Motor neuron (in vitro differentiated cells): ENCODE results near the gene CTNNA3. TPM values are rescaled to one million over a fixed set of nuclear protein-coding genes. Genes with fewer than 3 reads are reported as not detected.
A peak's percentile ranks its signal among the peaks of the same experiment; 100 is the strongest.

ENCODE experiments used
- ATAC-seq, 8 experiments: fragments of 200-7000 bp; cut with Tn5 transposase; replicated peaks in 6 of 8; 2 replicates each; pipeline ENCODE4 v1.8.0; 2021; ENCODE audit warnings: mild to moderate bottlenecking in 8 of 8, moderate library complexity in 8 of 8
- H3K27ac ChIP-seq, 2 donors: fragments of 250-450 bp; sonication (Bioruptor Pico); 2 replicates each; pipeline ENCODE4 v1.9.0; 2021; ENCODE audit warnings: antibody characterized with exemption in 2 of 2, mild to moderate bottlenecking in 2 of 2, moderate library complexity in 1 of 2
- H3K4me1 ChIP-seq, 2 donors: fragments of 250-450 bp; sonication (Bioruptor Pico); replicated peaks in 1 of 2; 2 replicates each; pipeline ENCODE4 v1.6.1; 2021; ENCODE audit warnings: antibody characterized with exemption in 2 of 2, mild to moderate bottlenecking in 2 of 2, moderate library complexity in 1 of 2
- H3K4me3 ChIP-seq, 5 donors: fragments of 250-450 bp; sonication (Bioruptor Pico); 2 replicates each; pipeline ENCODE4 v1.9.0; 2021; ENCODE audit warnings: antibody characterized with exemption in 5 of 5, mild to moderate bottlenecking in 5 of 5, moderate library complexity in 4 of 5
- WGBS, 10 experiments: fragments of 450-650 bp; shearing (Covaris generic); methylation state at CpG; one replicate each; pipeline ENCODE4 v1.0.0; 2022; 5-methylcytosine and 5-hydroxymethylcytosine counted together
- in situ Hi-C, 9 experiments: fragments of 400-800 bp; cut with MboI; loops; one replicate each; pipeline ENCODE4 v1.15.0; 2021; ENCODE audit warnings: low sequenced_read_pairs in 9 of 9, low pct_unique_long_range_greater_than_20kb in 2 of 9; ENCODE audit not compliant: unreplicated experiment in 9 of 9
- total RNA-seq, 8 experiments: library from RNA; unstranded; fragments of 300-600 nt; gene quantifications; 2 replicates each; pipeline versions ENCODE4 v1.2.3 to v1.2.4, GENCODE V29; 2022

The CTNNA3 gene
- total RNA-seq, 8 experiments from 2014 or later, result 0.05 to 4.6 (median 0.48) TPM

DNA sequence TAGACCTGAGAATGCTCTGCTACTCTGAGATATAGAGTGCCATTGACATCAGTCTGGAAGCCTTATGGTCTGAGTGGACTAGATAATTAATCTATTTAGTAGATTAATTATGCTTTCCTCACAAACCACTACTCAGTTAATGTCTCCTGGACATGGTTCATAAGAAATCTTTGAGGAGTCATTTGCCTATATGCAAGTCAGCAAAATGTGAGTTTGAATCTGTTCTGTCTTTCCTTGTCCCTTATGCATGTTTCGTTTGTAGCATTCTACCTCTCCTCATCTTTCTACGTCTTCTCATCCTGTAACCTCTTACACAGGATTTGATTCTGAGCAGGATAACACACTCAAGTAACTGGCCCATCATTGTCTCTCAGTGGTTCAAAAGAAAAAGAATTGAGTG lies 1505.6 kb downstream of the CTNNA3 start:
- no peaks in the 10 kb centered on the region for H3K4me1 ChIP-seq
- H3K27ac ChIP-seq, result no peak overlapping the region
- H3K4me3 ChIP-seq, result no peak overlapping the region
- no peak for ATAC-seq
- 0 to 100% (median 86%) methylated on average over 1 to 2 of the region's 2 CpGs; no CpG with 5 or more reads in 1 of the 10 experiments for WGBS, 10 experiments
- in situ Hi-C loops, result no loop called here

DNA sequence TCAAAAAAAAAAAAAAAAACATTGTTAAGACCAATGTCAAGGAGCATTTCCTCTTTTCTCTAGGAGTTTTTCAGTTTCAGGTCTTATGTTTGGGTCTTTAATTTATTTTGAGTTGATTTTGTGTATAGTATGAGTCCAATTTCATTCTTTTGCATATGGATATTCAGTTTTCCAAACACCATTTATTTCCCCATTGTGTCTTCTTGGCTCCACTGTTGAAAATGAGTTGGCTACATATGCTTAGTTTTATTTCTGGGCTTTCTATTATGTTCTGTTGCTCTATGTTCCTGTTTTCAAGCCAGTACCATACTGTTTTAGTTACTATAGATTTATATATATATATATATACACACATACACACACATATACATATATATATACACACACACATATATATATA lies 1506.7 kb downstream of the CTNNA3 start:
- in situ Hi-C loops, result no loop called here
- no peak for ATAC-seq
- Histone ChIP-seq H3K4me1 (no peaks in the 10 kb centered on the region), H3K27ac (no peak overlapping the region), H3K4me3 (no peak overlapping the region)

DNA sequence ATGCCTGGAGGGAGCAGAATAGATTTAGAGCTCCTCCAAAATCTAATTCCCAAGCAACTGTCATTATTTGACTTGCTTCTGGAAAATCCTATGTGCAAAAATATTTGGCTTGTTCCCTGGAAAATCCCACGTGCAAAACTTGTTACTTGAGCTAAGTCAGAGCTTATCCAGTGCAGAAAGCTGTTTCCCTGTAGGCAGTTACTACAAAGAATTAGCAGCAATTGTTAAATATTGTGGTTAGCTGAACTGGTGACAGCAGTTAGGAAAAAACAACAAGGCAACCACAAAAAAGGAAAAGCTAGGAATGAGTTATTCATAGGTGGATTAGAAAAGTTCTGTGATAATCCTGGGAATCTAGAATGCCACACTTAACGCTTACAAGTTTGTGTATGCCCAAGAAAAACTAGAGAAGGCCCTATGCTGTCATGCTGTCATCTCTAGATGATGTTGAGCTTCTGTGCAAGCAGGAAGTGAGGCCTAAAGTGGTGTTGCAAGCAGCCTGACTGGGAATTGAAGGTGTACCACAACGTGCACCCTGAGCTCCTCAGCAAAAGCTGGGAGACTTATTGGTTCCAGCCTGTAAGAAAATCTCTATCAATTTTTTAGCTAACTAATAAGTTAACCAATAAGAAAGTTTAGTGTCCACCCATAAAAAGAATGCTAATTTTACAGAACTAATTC lies 1508.8 kb downstream of the CTNNA3 start:
- no peak for ATAC-seq
- in situ Hi-C loops, result no loop called here
- WGBS, 10 experiments, result 0 to 100% (median 67%) methylated on average over 1 to 3 of the region's 3 CpGs
- H3K4me3 ChIP-seq, result no peak overlapping the region
- H3K4me1 ChIP-seq, result no peaks in the 10 kb centered on the region
- no peak overlapping the region for H3K27ac ChIP-seq

DNA sequence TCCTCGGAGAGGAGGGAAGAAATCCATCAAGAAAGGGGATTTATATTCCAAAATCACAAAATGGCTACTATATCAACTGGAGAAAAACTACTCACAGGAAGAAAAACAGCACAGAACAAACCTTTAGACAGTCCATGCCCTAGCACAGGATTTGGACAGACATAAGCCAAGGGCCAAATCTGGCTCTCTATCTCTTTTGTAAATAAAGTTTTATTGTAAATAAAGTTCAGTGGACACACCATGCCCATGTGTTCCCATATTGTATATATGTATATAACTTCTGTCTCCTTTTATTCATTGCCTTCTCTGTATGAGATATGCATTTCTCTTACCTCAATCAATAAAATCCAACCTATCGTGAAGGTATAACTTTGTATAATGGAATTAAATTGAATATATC lies 1513.0 kb downstream of the CTNNA3 start:
- 13 to 100% (median 73%) methylated on average over 1 to 2 of the region's 2 CpGs; no CpG with 5 or more reads in 2 of the 10 experiments for WGBS, 10 experiments
- H3K4me3 ChIP-seq, result no peak overlapping the region
- in situ Hi-C loops, result no loop called here
- ATAC-seq, result no peak
- H3K4me1 ChIP-seq, result no peaks in the 10 kb centered on the region
- no peak overlapping the region for H3K27ac ChIP-seq

DNA sequence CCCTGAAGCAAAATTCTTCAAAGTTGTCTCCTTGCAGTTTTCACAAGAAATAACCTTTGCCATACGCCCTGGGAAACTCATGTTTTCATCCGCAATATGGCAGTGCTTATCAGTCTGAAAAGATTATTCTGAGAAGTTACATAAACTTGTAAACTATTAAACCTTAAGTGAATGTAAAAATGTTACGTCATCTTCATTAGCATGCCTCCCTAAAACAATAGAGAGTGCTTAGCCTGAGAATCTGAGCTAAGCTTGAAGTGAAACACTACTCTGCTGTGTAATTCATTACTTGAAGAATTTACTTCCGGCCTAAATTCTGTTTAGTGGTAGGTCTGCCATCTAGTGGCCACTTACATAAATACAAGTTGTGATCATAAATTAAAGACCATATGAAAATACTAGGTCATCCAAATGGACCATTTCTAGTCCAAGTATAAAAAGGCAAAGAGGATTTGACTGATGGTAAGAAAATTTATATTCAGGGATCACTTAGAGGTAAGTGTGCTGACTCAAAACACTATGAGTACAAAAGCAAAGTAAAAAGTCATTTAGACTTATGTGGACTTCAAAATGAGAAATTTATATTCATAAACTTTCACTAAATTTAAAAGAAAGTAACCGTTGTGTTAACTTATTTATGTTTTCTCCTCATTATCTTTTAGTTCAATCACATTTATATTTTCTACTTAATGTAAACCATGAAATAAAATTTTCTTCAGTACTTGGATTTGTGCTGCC lies 1515.2 kb downstream of the CTNNA3 start:
- Histone ChIP-seq H3K4me1 (no peaks in the 10 kb centered on the region), H3K4me3 (no peak overlapping the region), H3K27ac (no peak overlapping the region)
- peak in 5 of 8 experiments; percentile 38 to 80 (median 72) for ATAC-seq
- WGBS, 10 experiments, result 14 to 62% (median 48%) methylated on average over 1 to 5 of the region's 5 CpGs
- in situ Hi-C loops, result no loop called here

DNA sequence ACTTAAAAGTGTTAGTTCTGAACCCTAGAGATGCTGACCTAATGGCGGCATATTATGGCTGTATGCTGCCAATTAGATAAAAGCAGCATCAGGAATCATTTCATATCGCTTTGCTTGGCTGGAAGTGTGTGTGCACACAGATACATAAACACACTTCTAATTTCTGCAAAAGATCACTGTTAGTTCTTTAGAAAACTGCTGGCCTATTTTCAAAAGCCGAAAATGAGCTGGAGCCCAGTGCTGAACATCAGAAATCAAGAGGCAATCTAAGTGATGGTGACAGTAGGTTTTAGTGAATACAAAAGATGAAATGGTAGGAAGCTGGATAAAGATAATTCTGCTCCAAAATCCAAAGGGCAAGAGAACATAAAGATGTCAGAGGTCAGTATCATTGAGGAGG lies 1516.0 kb downstream of the CTNNA3 start:
- H3K4me3 ChIP-seq, result no peak overlapping the region
- WGBS, 10 experiments, result 15 to 100% (median 71%) methylated on average over 1 to 3 of the region's 3 CpGs; no CpG with 5 or more reads in 1 of the 10 experiments
- ATAC-seq, result no peak
- no peaks in the 10 kb centered on the region for H3K4me1 ChIP-seq
- H3K27ac ChIP-seq, result no peak overlapping the region
- in situ Hi-C loops, result no loop called here

DNA sequence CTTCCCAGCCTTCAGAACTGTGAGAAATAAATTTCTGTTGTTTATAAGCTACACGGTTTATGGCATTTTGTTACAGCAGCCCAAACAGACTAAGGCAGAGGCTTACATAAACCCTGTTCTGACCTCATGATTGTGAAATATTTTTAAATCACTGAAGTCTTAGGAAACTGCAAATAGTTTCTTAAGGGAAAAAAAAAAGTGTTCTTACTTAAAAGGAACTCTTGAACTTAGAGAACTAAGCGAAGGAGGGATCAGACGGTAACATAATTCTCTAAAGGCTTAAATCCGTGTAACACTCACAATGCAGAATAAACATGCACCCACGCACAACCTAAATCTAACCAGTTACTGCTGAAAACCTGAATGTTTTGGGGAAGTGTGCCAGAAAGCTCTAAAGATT lies 1519.2 kb downstream of the CTNNA3 start:
- no peak overlapping the region for H3K4me3 ChIP-seq
- no peak for ATAC-seq
- no peaks in the 10 kb centered on the region for H3K4me1 ChIP-seq
- in situ Hi-C loops, result no loop called here
- 26 to 100% (median 80%) methylated on average over 2 to 5 of the region's 5 CpGs; no CpG with 5 or more reads in 1 of the 10 experiments for WGBS, 10 experiments
- no peak overlapping the region for H3K27ac ChIP-seq

DNA sequence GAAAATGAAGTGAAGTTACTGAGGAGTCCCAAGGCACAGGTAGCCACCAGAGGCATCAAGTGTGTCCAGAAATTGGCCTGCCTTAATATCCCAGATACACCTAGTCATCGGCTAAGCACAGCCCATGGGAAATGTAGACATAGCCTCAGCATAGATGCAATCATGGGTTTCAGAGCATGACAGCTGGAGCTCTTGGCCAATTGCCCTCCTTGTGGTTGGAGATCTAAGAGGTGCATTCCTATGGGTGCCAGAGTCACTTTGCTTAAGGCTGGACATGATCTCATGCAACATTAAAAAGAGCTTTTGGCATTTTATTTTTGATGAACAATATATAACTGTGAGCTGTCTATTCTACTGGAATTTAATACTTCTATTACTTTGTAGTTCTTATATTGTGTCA lies 1528.2 kb downstream of the CTNNA3 start:
- in situ Hi-C loops, result no loop called here
- no peaks in the 10 kb centered on the region for H3K4me1 ChIP-seq
- 0% methylated on average over 1 of the region's 1 CpG; no CpG with 5 or more reads in 9 of the 10 experiments for WGBS, 10 experiments
- H3K27ac ChIP-seq, result no peak overlapping the region
- no peak for ATAC-seq
- H3K4me3 ChIP-seq, result no peak overlapping the region

DNA sequence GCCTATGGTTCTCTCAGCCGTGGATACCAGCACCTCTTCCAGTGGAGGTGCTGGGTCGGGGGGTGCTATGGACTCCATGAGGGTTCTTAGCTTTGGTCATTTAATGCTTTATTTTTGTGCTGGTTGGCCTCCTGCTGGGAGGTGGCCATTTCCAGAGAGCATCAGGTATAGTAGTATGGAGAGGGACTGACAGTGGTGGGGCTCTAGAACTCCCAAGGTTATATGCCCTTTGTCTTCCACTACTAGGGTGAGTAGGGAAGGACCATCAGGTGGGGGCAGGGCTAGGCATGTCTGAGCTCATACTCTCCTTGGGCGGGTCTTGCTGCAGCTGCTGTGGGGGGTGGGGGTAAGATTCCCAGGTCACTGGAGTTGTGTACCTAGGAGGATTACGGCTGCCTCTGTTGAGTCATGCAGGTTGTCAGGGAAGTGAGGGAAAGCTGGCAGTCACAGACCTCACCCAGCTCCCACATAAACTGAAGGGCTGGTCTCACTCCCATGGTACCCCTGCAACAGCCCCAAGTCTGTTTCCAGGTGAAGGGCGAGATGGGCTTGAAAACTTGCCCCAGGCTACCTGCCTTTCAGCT lies 1533.3 kb downstream of the CTNNA3 start:
- in situ Hi-C loops, result no loop called here
- no peak for ATAC-seq
- no peaks in the 10 kb centered on the region for H3K4me1 ChIP-seq
- 20% methylated on average over 1 of the region's 5 CpGs; no CpG with 5 or more reads in 9 of the 10 experiments for WGBS, 10 experiments
- H3K27ac ChIP-seq, result no peak overlapping the region
- no peak overlapping the region for H3K4me3 ChIP-seq

DNA sequence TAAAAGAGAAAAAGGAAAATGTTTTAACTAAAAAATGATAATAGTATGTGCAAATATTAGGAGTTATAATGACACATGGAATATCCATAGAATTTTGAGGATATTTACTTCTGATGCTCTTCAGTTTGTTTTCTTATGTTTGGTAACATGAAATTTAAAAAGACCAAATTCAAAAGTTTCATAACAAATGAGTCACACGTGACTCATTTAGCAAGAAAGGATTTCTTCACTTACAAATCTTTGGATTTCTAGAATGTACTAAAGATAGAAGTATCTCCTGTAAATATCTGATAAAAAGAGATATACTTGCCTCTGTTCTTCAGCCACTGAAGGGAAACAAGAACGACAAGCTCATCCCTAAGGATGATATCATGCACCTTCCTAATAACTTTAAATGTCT lies 1544.6 kb downstream of the CTNNA3 start:
- no peak overlapping the region for H3K4me3 ChIP-seq
- no peak overlapping the region for H3K27ac ChIP-seq
- 0 to 100% (median 80%) methylated on average over 1 to 2 of the region's 2 CpGs; no CpG with 5 or more reads in 1 of the 10 experiments for WGBS, 10 experiments
- in situ Hi-C loops, result no loop called here
- no peak for ATAC-seq
- H3K4me1 ChIP-seq, result no peaks in the 10 kb centered on the region

DNA sequence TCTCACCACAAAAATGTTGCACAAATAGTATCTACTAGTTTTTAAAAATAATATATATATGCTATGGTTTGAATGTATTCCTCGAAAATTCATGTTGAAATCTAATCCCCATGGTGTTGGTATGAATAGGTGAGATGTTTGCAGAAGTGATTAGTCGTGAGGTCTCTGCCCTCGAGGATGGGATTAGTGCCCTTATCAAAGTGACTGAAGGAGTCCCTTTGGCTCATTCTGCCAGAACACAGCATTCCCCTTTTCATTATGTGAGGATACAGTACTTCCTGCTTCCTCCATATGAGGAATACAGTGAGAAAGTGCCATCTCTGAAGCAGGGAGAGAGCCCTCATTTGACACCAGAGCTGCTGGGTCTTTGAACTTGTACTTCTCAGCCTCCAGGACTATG lies 1547.7 kb downstream of the CTNNA3 start:
- ATAC-seq, result no peak
- Histone ChIP-seq H3K27ac (no peak overlapping the region), H3K4me3 (no peak overlapping the region), H3K4me1 (no peaks in the 10 kb centered on the region)
- WGBS, 10 experiments, result 0 to 100% (median 82%) methylated on average over 1 to 3 of the region's 3 CpGs; no CpG with 5 or more reads in 1 of the 10 experiments
- in situ Hi-C loops, result no loop called here

DNA sequence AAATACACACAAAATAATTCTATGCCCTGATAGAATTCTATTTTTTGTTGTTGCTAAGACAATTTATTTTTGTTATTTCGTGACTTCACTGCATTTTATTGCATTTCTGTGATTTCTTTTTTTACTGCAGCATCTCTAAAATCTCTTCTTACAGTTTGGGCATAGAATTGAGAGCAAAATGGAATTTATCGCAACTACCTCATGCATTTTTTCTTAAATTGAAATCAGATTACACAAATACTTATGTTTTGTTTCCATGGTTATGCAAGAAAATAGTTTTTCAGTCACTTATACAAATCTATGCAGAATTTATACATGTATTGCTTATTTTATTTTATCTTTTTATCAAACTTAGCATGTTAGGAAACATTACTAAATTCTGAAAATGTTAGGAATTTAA lies 1552.0 kb downstream of the CTNNA3 start:
- WGBS, 10 experiments, result 9 to 97% (median 67%) methylated on average over 2 of the region's 2 CpGs
- no peak overlapping the region for H3K4me3 ChIP-seq
- in situ Hi-C loops, result no loop called here
- peaks cover 0 to 3% of the 10 kb centered on the region in 2 donors for H3K4me1 ChIP-seq
- no peak overlapping the region for H3K27ac ChIP-seq
- no peak for ATAC-seq

DNA sequence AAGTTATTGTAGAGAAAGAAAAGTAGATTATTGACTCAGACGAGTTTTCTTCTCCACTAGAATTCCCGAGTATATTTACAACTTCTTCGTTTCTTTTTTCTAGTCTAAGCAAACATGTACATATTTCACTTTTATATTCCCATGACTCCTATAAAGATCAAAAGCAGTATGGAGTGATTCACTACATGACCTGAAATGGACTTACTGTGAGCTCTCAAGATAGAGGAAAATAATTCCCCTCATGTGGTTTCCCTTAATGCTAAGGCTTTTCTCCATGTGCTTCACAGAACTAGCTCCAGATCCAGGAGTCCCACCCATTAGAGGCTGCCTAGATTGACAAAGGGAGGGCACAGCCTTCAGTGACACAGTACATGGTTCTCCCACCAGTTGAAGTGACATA lies 1593.2 kb downstream of the CTNNA3 start:
- Histone ChIP-seq H3K27ac (no peak overlapping the region), H3K4me3 (no peak overlapping the region), H3K4me1 (peaks cover 16 to 21% of the 10 kb centered on the region in 2 donors)
- WGBS, 10 experiments, result 0 to 100% (median 81%) methylated on average over 1 to 3 of the region's 3 CpGs; no CpG with 5 or more reads in 1 of the 10 experiments
- in situ Hi-C loops, result no loop called here
- ATAC-seq, result no peak
